Subcutaneous adipose tissue (tissue), 4 donors: ENCODE measurements around the gene PTCD3. TPM values are rescaled to one million over a fixed set of nuclear protein-coding genes. Genes with fewer than 3 reads are reported as not detected.

Experiments
- CTCF ChIP-seq: fragments of 450-650 bp; IDR thresholded peaks from one replicate; pipeline ENCODE4 v1.5.1; 2016; ENCODE audit warnings: low read depth, mild to moderate bottlenecking, control low read depth, antibody characterized with exemption, moderate library complexity
- total RNA-seq, 4 donors: library from RNA; depleted of rRNA; stranded (reverse); fragments of >200 nt; gene quantifications; one replicate each; pipeline ENCODE4 v1.1.0, GENCODE V29; 2016

PTCD3 gene
- total RNA-seq, 4 donors from 2014 or later = 55.7 to 174 (median 66.7) TPM

- TF ChIP-seq CTCF = no peak
Observed at GRCh38 chr2:86147793-86148192, 41.8 kb downstream of the PTCD3 start.

GRCh38 chr2:86150502-86150901, 44.5 kb downstream of the PTCD3 start:
- no peak for TF ChIP-seq CTCF

- TF ChIP-seq CTCF = no peak
Observed at GRCh38 chr2:86157009-86157556, 51.0 kb downstream of the PTCD3 start.

GRCh38 chr2:86158286-86158685, 52.3 kb downstream of the PTCD3 start:
- TF ChIP-seq CTCF = no peak

- no peak for TF ChIP-seq CTCF
Observed at GRCh38 chr2:86160156-86160952, 54.3 kb downstream of the PTCD3 start.

- TF ChIP-seq CTCF = no peak
Observed at GRCh38 chr2:86170449-86170848, 64.4 kb downstream of the PTCD3 start.

- TF ChIP-seq CTCF = no peak
Observed at GRCh38 chr2:86171295-86171694, 65.3 kb downstream of the PTCD3 start.
